Stimulated activated naive CD8-positive, alpha-beta T cell treated with anti-CD3 and anti-CD28 coated beads, Interleukin-15, amount 100 ng/mL, for 72 hours (primary cell): ENCODE measurements around the gene SNRPN.
"Not testable (repeated sequence)": the region's sequence is repeated elsewhere in the genome, so short reads cannot be mapped to it uniquely, and the experiment has no call there.

ENCODE experiments used
- ATAC-seq: fragments of 150-1000 bp; cut with Tn5 transposase; 2 replicates; pipeline ENCODE4 v1.10.0; 2021; ENCODE audit warnings: mild to moderate bottlenecking, moderate library complexity
- DNase-seq, 2 donors: peaks; one replicate each; pipeline ENCODE4 v3.0.0; 2021 to 2022
- H3K27ac Mint-ChIP-seq, 2 donors: one replicate each; pipeline ENCODE4 v1.8.0; 2022; ENCODE audit warnings: mild to moderate bottlenecking in 2 of 2, mixed read lengths in 2 of 2, moderate library complexity in 2 of 2
- H3K27me3 Mint-ChIP-seq: one replicate; pipeline ENCODE4 v1.8.0; 2022; ENCODE audit warnings: mixed read lengths
- H3K4me1 Mint-ChIP-seq: one replicate; pipeline ENCODE4 v1.8.0; 2022; ENCODE audit warnings: mild to moderate bottlenecking, mixed read lengths
- H3K4me3 Mint-ChIP-seq, 2 donors: one replicate each; pipeline ENCODE4 v1.8.0; 2022; ENCODE audit warnings: mild to moderate bottlenecking in 2 of 2, mixed read lengths in 2 of 2, moderate library complexity in 1 of 2
- H3K9me3 Mint-ChIP-seq, 2 donors: one replicate each; pipeline ENCODE4 v1.8.0; 2022; ENCODE audit warnings: mixed read lengths in 2 of 2

The SNRPN gene

GRCh38 chr15:24955531-24955921 lies 739 bp downstream of the SNRPN start:
- peak; percentile 6 for ATAC-seq
- Mint-ChIP-seq H3K4me3 (peak overlapping the region; percentile 87 to 90), H3K27me3 (no peaks in the 10 kb centered on the region), H3K9me3 (no peaks in the 10 kb centered on the region), H3K27ac (peak overlapping the region; percentile 95 to 96), H3K4me1 (peaks cover 1% of the 10 kb centered on the region)
- peak in 1 of 2 donors; percentile 22 for DNase-seq

- peak overlapping the region; percentile 95 to 96 for H3K27ac Mint-ChIP-seq
- ATAC-seq (peak; percentile 82), DNase-seq (peak; percentile 59 to 74)
- peaks cover 5% of the 10 kb centered on the region for H3K4me1 Mint-ChIP-seq
- H3K27me3 Mint-ChIP-seq: no peaks in the 10 kb centered on the region
- H3K4me3 Mint-ChIP-seq: peak overlapping the region; percentile 87 to 90
- no peaks in the 10 kb centered on the region for H3K9me3 Mint-ChIP-seq
Measured at GRCh38 chr15:24956111-24956838, 1.5 kb downstream of the SNRPN start.

GRCh38 chr15:24957691-24958090 lies 2.9 kb downstream of the SNRPN start:
- H3K27me3 Mint-ChIP-seq: no peaks in the 10 kb centered on the region
- no peak overlapping the region for H3K27ac Mint-ChIP-seq
- ATAC-seq (no peak), DNase-seq (no peak)
- H3K4me1 Mint-ChIP-seq: peaks cover 5% of the 10 kb centered on the region
- peak overlapping the region in 1 of 2 donors; percentile 44 for H3K4me3 Mint-ChIP-seq
- H3K9me3 Mint-ChIP-seq: no peaks in the 10 kb centered on the region

GRCh38 chr15:24961967-24962366 lies 7.2 kb downstream of the SNRPN start:
- no peaks in the 10 kb centered on the region for H3K27me3 Mint-ChIP-seq
- H3K4me3 Mint-ChIP-seq: no peak overlapping the region
- peaks cover 5% of the 10 kb centered on the region for H3K4me1 Mint-ChIP-seq
- no peak for ATAC-seq
- peaks cover 9 to 19% of the 10 kb centered on the region in 2 donors for H3K9me3 Mint-ChIP-seq
- no peak for DNase-seq
- no peak overlapping the region for H3K27ac Mint-ChIP-seq

GRCh38 chr15:24962880-24963279 lies 8.1 kb downstream of the SNRPN start:
- Mint-ChIP-seq H3K4me1 (peaks cover 5% of the 10 kb centered on the region), H3K27me3 (no peaks in the 10 kb centered on the region), H3K4me3 (no peak overlapping the region), H3K9me3 (peaks cover 9 to 19% of the 10 kb centered on the region in 2 donors), H3K27ac (no peak overlapping the region)
- ATAC-seq: no peak
- no peak for DNase-seq

GRCh38 chr15:24966364-24967103 lies 11.7 kb downstream of the SNRPN start:
- Mint-ChIP-seq H3K4me1 (no peaks in the 10 kb centered on the region), H3K4me3 (no peak overlapping the region), H3K27me3 (no peaks in the 10 kb centered on the region), H3K9me3 (peaks cover 9 to 19% of the 10 kb centered on the region in 2 donors), H3K27ac (no peak overlapping the region)
- peak; percentile 49 for ATAC-seq
- no peak for DNase-seq

- no peak for DNase-seq
- Mint-ChIP-seq H3K27me3 (no peaks in the 10 kb centered on the region), H3K4me1 (no peaks in the 10 kb centered on the region), H3K4me3 (no peak overlapping the region), H3K9me3 (peaks cover 25 to 30% of the 10 kb centered on the region in 2 donors), H3K27ac (no peak overlapping the region)
- no peak for ATAC-seq
Measured at GRCh38 chr15:24971052-24971451, 16.3 kb downstream of the SNRPN start.

- Mint-ChIP-seq H3K27me3 (no peaks in the 10 kb centered on the region), H3K4me3 (no peak overlapping the region), H3K27ac (no peak overlapping the region), H3K9me3 (peaks cover 26 to 37% of the 10 kb centered on the region in 2 donors), H3K4me1 (no peaks in the 10 kb centered on the region)
- ATAC-seq: no peak
- DNase-seq: no peak
Measured at GRCh38 chr15:24971772-24972171, 17.0 kb downstream of the SNRPN start.

GRCh38 chr15:24972707-24973106 lies 17.9 kb downstream of the SNRPN start:
- H3K9me3 Mint-ChIP-seq: peaks cover 27 to 42% of the 10 kb centered on the region in 2 donors
- not testable (repeated sequence) for ATAC-seq, H3K4me3 Mint-ChIP-seq, H3K27me3 Mint-ChIP-seq, H3K27ac Mint-ChIP-seq, DNase-seq, H3K4me1 Mint-ChIP-seq

- DNase-seq (no peak), ATAC-seq (no peak)
- Mint-ChIP-seq H3K4me3 (no peak overlapping the region), H3K27ac (peak overlapping the region in 1 of 2 donors; percentile 86), H3K27me3 (no peaks in the 10 kb centered on the region), H3K4me1 (no peaks in the 10 kb centered on the region), H3K9me3 (peaks cover 39 to 64% of the 10 kb centered on the region in 2 donors)
Measured at GRCh38 chr15:24976932-24977331, 22.1 kb downstream of the SNRPN start.

GRCh38 chr15:24977686-24978085 lies 22.9 kb downstream of the SNRPN start:
- Mint-ChIP-seq H3K4me1 (no peaks in the 10 kb centered on the region), H3K9me3 (peaks cover 39 to 69% of the 10 kb centered on the region in 2 donors), H3K4me3 (no peak overlapping the region)

GRCh38 chr15:24985224-24985623 lies 30.4 kb downstream of the SNRPN start:
- H3K4me1 Mint-ChIP-seq: no peaks in the 10 kb centered on the region
- no peak for ATAC-seq
- H3K9me3 Mint-ChIP-seq: peaks cover 30 to 51% of the 10 kb centered on the region in 2 donors
- H3K4me3 Mint-ChIP-seq: no peak overlapping the region
- DNase-seq: no peak
- H3K27me3 Mint-ChIP-seq: no peaks in the 10 kb centered on the region
- H3K27ac Mint-ChIP-seq: no peak overlapping the region

More at GRCh38 chr15:24977686-24978085, 22.9 kb downstream of the SNRPN start:
- DNase-seq (no peak), ATAC-seq (no peak)
- Mint-ChIP-seq H3K27me3 (no peaks in the 10 kb centered on the region), H3K27ac (no peak overlapping the region)

- Mint-ChIP-seq H3K9me3 (peaks cover 27 to 48% of the 10 kb centered on the region in 2 donors), H3K27ac (peak overlapping the region in 1 of 2 donors; percentile 31), H3K4me1 (no peaks in the 10 kb centered on the region), H3K4me3 (no peak overlapping the region), H3K27me3 (no peaks in the 10 kb centered on the region)
- ATAC-seq (no peak), DNase-seq (no peak)
Measured at GRCh38 chr15:24986653-24987052, 31.9 kb downstream of the SNRPN start.

- no peak overlapping the region for H3K4me3 Mint-ChIP-seq
- H3K27me3 Mint-ChIP-seq: no peaks in the 10 kb centered on the region
- H3K4me1 Mint-ChIP-seq: no peaks in the 10 kb centered on the region
- DNase-seq: no peak
- no peak for ATAC-seq
- no peak overlapping the region for H3K27ac Mint-ChIP-seq
- H3K9me3 Mint-ChIP-seq: peaks cover 40 to 48% of the 10 kb centered on the region in 2 donors
Measured at GRCh38 chr15:25019434-25019833, 64.6 kb downstream of the SNRPN start.

GRCh38 chr15:25022233-25022632 lies 67.4 kb downstream of the SNRPN start:
- peaks cover 35 to 51% of the 10 kb centered on the region in 2 donors for H3K9me3 Mint-ChIP-seq
- no peak overlapping the region for H3K4me3 Mint-ChIP-seq
- H3K27me3 Mint-ChIP-seq: no peaks in the 10 kb centered on the region
- no peak overlapping the region for H3K27ac Mint-ChIP-seq
- DNase-seq (no peak), ATAC-seq (no peak)
- H3K4me1 Mint-ChIP-seq: no peaks in the 10 kb centered on the region
